Heart left ventricle (tissue), 16 donors: ENCODE results near the gene GHR. TPM values are rescaled to one million over a fixed set of nuclear protein-coding genes. Genes with fewer than 3 reads are reported as not detected.

Experiments used
- ATAC-seq, 4 donors: fragments of 200-7000 bp; cut with Tn5 transposase; one replicate each; pipeline ENCODE4 v1.9.1; 2020 to 2022; ENCODE audit warnings: moderate library complexity in 4 of 4, mild to moderate bottlenecking in 3 of 4, moderate number of reproducible peaks in 1 of 4
- DNase-seq, 5 donors: peaks; one replicate each; pipeline ENCODE4 v3.0.0-alpha.2; 2020
- H3K27ac ChIP-seq, 12 donors: fragments of 200-600 bp; sonication (generic) in 4 of 12; one replicate each; pipeline versions ENCODE4 v1.5.0 to v1.8.0; 2016 to 2022; ENCODE audit warnings: mild to moderate bottlenecking in 2 of 12
- H3K27me3 ChIP-seq, 9 donors: fragments of 200-600 bp; sonication (generic) in 2 of 9; one replicate each; pipeline versions ENCODE4 v1.5.1 to v1.8.0; 2016 to 2022; ENCODE audit warnings: mild to moderate bottlenecking in 3 of 9
- H3K36me3 ChIP-seq, 9 donors: fragments of 200-600 bp; sonication (generic) in 2 of 9; one replicate each; pipeline versions ENCODE4 v1.5.0 to v1.8.0; 2018 to 2022; ENCODE audit warnings: mild to moderate bottlenecking in 2 of 9
- H3K4me1 ChIP-seq, 12 donors: fragments of 200-600 bp; sonication (generic) in 4 of 12; one replicate each; pipeline versions ENCODE4 v1.5.0 to v1.8.0; 2016 to 2022; ENCODE audit warnings: mild to moderate bottlenecking in 3 of 12
- H3K4me3 ChIP-seq, 12 donors: fragments of 200-600 bp; sonication (generic) in 4 of 12; one replicate each; pipeline versions ENCODE4 v1.5.0 to v1.8.0; 2017 to 2022; ENCODE audit warnings: mild to moderate bottlenecking in 9 of 12, moderate library complexity in 4 of 12
- H3K9me3 ChIP-seq, 12 donors: fragments of 200-600 bp; sonication (generic) in 4 of 12; one replicate each; pipeline versions ENCODE4 v1.5.0 to v1.8.0; 2016 to 2022; ENCODE audit warnings: mild to moderate bottlenecking in 1 of 12
- CTCF ChIP-seq, 12 donors: fragments of 200-600 bp; sonication (generic) in 4 of 12; IDR thresholded peaks; one replicate each; pipeline versions ENCODE4 v1.5.0 to v1.8.0; 2018 to 2022; ENCODE audit warnings: antibody characterized with exemption in 12 of 12, mild to moderate bottlenecking in 5 of 12
- POLR2A ChIP-seq, 2 donors: fragments of 450-650 bp; IDR thresholded peaks; one replicate each; pipeline ENCODE4 v1.6.1; 2017; ENCODE audit warnings: antibody characterized with exemption in 2 of 2, mild to moderate bottlenecking in 2 of 2, moderate library complexity in 2 of 2
- WGBS, 4 donors: extraction: QIAGEN DNeasy Blood & Tissue Kit in 2 of 4; methylation state at CpG; one replicate each; pipeline versions ENCODE4 v1.1.5 to v1.1.7; 2013 to 2018; 5-methylcytosine and 5-hydroxymethylcytosine counted together
- intact Hi-C, 10 donors: fragments of 100-400 bp; cut with DNase I; formaldehyde crosslinking; loops; one replicate each; pipeline versions ENCODE4 v1.11.1 to v1.14.2; 2022
- polyA plus RNA-seq, 2 donors: library from polyadenylated mRNA; stranded (reverse); fragments of 200-250 nt; gene quantifications; one replicate each; pipeline ENCODE4 v1.2.3, GENCODE V29; 2013
- total RNA-seq, 9 donors: library from RNA; depleted of rRNA in 2 of 9; stranded (reverse); fragments of >200 nt in 2 of 9; fragmentation: NEBNext Ultra II Directional in 3 of 9; extraction: Animal tissue kit (Norgen Biotek cat#: 25700) in 3 of 9; gene quantifications; one replicate each; pipeline versions ENCODE4 v1.1.0 to v1.2.4, GENCODE V29; 2016 to 2023
- donor health status: ischemic (EF 13 %, LVEDD 7.1; RV severe dilation, severe dysfunction).
- donor health status: healthy with polysubstance abuse.
- donor health status: DM: no; HTN: yes; CAD: no.
- donor health status: DM: no; HTN: no; CAD: no.
- donor health status: ischemic (EF 25% LVEDD 6.9; RV normal size, moderate dysfunction).
- donor health status: ischemic (EF 25% LVEDD 5.7; RV mildly dilated, moderate dysfunction).
- donor health status: healthy.
- donor health status: DM: yes; HTN: yes; CAD: no.
- donor health status: ischemic (EF 35%, LVEDD 5.7; RV mildly dilated, moderate dysfunction).
- donor health status: nonischemic (EF 11% LVEDD 7.7; RV severe dilation, severe dysfunction).
- donor health status: DM: yes; HTN: yes; CAD: no.
- donor health status: PGD.
- donor health status: ischemic (EF 29% LVEDD 5.4; RV normal size, mild dysfunction).
- donor health status: nonischemic (EF 23%, LVEDD 6.1; RV moderate dilation, normal function).

The GHR gene
- total and polyA plus RNA-seq, 11 donors: 3.4 to 23.2 (median 11.3) TPM

GRCh38 chr5:42483472-42484154 lies 60.4 kb downstream of the GHR start:
- ATAC-seq: no peak
- DNase-seq: no peak
- Histone ChIP-seq H3K27ac (no peak overlapping the region), H3K27me3 (no peaks in the 10 kb centered on the region), H3K4me1 (peaks cover 0 to 13% (median 0%) of the 10 kb centered on the region in 12 donors), H3K4me3 (no peak overlapping the region), H3K9me3 (peaks cover 0 to 10% (median 0%) of the 10 kb centered on the region in 12 donors), H3K36me3 (no peaks in the 10 kb centered on the region)
- intact Hi-C loops: no loop called here
- WGBS, 4 donors: 67 to 76% (median 70%) methylated on average over 5 of the region's 5 CpGs
- TF ChIP-seq CTCF (IDR thresholded peaks at IDR 0.05) (no peak), POLR2A (IDR thresholded peaks at IDR 0.05) (no peak)

- no peak for DNase-seq
- peak in 2 of 4 donors; percentile 32 to 48 for ATAC-seq
- TF ChIP-seq POLR2A (IDR thresholded peaks at IDR 0.05) (no peak), CTCF (IDR thresholded peaks at IDR 0.05) (no peak)
- 53 to 65% (median 58%) methylated on average over 3 of the region's 3 CpGs for WGBS, 4 donors
- intact Hi-C loops: loop anchor here in 1 of 10 donors (2.0 kb wide), 1 partner anchor 38 kb away; no protein-coding TSS in a partner anchor
- H3K36me3 ChIP-seq: no peaks in the 10 kb centered on the region
- H3K27ac ChIP-seq: no peak overlapping the region
- no peak overlapping the region for H3K4me3 ChIP-seq
- peaks cover 0 to 35% (median 18%) of the 10 kb centered on the region in 12 donors for H3K4me1 ChIP-seq
- H3K9me3 ChIP-seq: peaks cover 0 to 8% (median 0%) of the 10 kb centered on the region in 12 donors
- H3K27me3 ChIP-seq: no peaks in the 10 kb centered on the region
These were observed 63.8 kb downstream of the GHR start for GRCh38 chr5:42487077-42487476.

- no peaks in the 10 kb centered on the region for H3K27me3 ChIP-seq
- H3K27ac ChIP-seq: no peak overlapping the region
- DNase-seq: no peak
- peaks cover 0 to 1% (median 0%) of the 10 kb centered on the region in 12 donors for H3K9me3 ChIP-seq
- ATAC-seq: no peak
- no peaks in the 10 kb centered on the region for H3K36me3 ChIP-seq
- intact Hi-C loops: loop anchor here in 1 of 10 donors (2.0 kb wide), 1 partner anchor 37 kb away; no protein-coding TSS in a partner anchor
- H3K4me3 ChIP-seq: no peak overlapping the region
- TF ChIP-seq POLR2A (IDR thresholded peaks at IDR 0.05) (no peak), CTCF (IDR thresholded peaks at IDR 0.05) (no peak)
- peaks cover 0 to 41% (median 18%) of the 10 kb centered on the region in 12 donors for H3K4me1 ChIP-seq
These were observed 64.6 kb downstream of the GHR start for GRCh38 chr5:42487821-42488220.

- peak overlapping the region in 3 of 12 donors; percentile 0 to 33 (median 29) for H3K27ac ChIP-seq
These were observed 67.6 kb downstream of the GHR start for GRCh38 chr5:42490831-42491230.

More at GRCh38 chr5:42490831-42491230, 67.6 kb downstream of the GHR start:
- no peak for ATAC-seq
- Histone ChIP-seq H3K4me1 (peaks cover 0 to 42% (median 18%) of the 10 kb centered on the region in 12 donors), H3K27me3 (no peaks in the 10 kb centered on the region), H3K4me3 (no peak overlapping the region), H3K36me3 (no peaks in the 10 kb centered on the region), H3K9me3 (no peaks in the 10 kb centered on the region)
- WGBS, 4 donors: 36 to 53% (median 45%) methylated on average over 2 of the region's 2 CpGs
- DNase-seq: no peak
- TF ChIP-seq CTCF (IDR thresholded peaks at IDR 0.05): no peak
- no peak for TF ChIP-seq POLR2A (IDR thresholded peaks at IDR 0.05)
- intact Hi-C loops: loop anchor here in 2 of 10 donors (5.0 to 10.0 kb wide), 2 partner anchors 39 to 66 kb away; partner anchors contain the start of gene GHR (in 1 of the 2)
